ENCODE measurements around the gene PNMA1. TPM values are rescaled to one million over a fixed set of nuclear protein-coding genes. Genes with fewer than 3 reads are reported as not detected.

The PNMA1 gene
- total and polyA plus RNA-seq, 11 donors, result 7.4 to 32.3 (median 25.9) TPM

GRCh38 chr14:73715707-73716106 lies 1.5 kb upstream of the PNMA1 start:
- Histone ChIP-seq H3K4me3 (no peak overlapping the region), H3K36me3 (peaks cover 0 to 56% (median 52%) of the 10 kb centered on the region in 9 donors), H3K27ac (peak overlapping the region in 1 of 12 donors; percentile 96), H3K9me3 (no peaks in the 10 kb centered on the region), H3K27me3 (no peaks in the 10 kb centered on the region), H3K4me1 (peaks cover 0 to 55% (median 26%) of the 10 kb centered on the region in 12 donors)
- DNase-seq, result no peak
- no peak for ATAC-seq
- WGBS, 4 donors, result 87 to 95% (median 93%) methylated on average over 4 of the region's 4 CpGs
- TF ChIP-seq CTCF (IDR thresholded peaks at IDR 0.05), result no peak
- TF ChIP-seq POLR2A (IDR thresholded peaks at IDR 0.05), result no peak
- intact Hi-C loops (cut with DNase I), result loop anchor here in 1 of 10 donors (10.0 kb wide), 1 partner anchor 71 kb away; the partner anchor contains the start of gene DNAL1

GRCh38 chr14:73714656-73715081 lies 485 bp upstream of the PNMA1 start:
- Histone ChIP-seq H3K27ac (peak overlapping the region in 6 of 12 donors; percentile 82 to 96 (median 92)), H3K4me3 (peak overlapping the region; percentile 69 to 94 (median 86)), H3K4me1 (peaks cover 0 to 55% (median 26%) of the 10 kb centered on the region in 12 donors), H3K27me3 (no peaks in the 10 kb centered on the region), H3K36me3 (peaks cover 0 to 46% (median 42%) of the 10 kb centered on the region in 9 donors), H3K9me3 (no peaks in the 10 kb centered on the region)
- intact Hi-C loops (cut with DNase I), result loop anchor here in 2 of 10 donors (5.0 to 10.0 kb wide), 2 partner anchors 67 to 70 kb away; partner anchors contain the start of gene DNAL1 (in 1 of the 2)
- DNase-seq (no peak), ATAC-seq (no peak)
- WGBS, 4 donors, result 52 to 57% (median 56%) methylated on average over 7 of the region's 7 CpGs
- TF ChIP-seq CTCF (IDR thresholded peaks at IDR 0.05), result no peak
- TF ChIP-seq POLR2A (IDR thresholded peaks at IDR 0.05), result no peak

- no peak for TF ChIP-seq POLR2A (IDR thresholded peaks at IDR 0.05)
- TF ChIP-seq CTCF (IDR thresholded peaks at IDR 0.05), result no peak
- no peaks in the 10 kb centered on the region for H3K27me3 ChIP-seq
- intact Hi-C loops (cut with DNase I), result loop anchor here in 2 of 10 donors (5.0 to 10.0 kb wide), 2 partner anchors 66 to 69 kb away; partner anchors contain the start of gene DNAL1 (in 1 of the 2)
- peak overlapping the region; percentile 69 to 94 (median 86) for H3K4me3 ChIP-seq
- WGBS, 4 donors, result 4 to 10% (median 8%) methylated on average over 21 of the region's 21 CpGs
- peak in 1 of 4 donors; percentile 13 for ATAC-seq
- peaks cover 0 to 32% (median 28%) of the 10 kb centered on the region in 9 donors for H3K36me3 ChIP-seq
- peak overlapping the region; percentile 54 to 96 (median 92) for H3K27ac ChIP-seq
- peaks cover 0 to 45% (median 26%) of the 10 kb centered on the region in 12 donors for H3K4me1 ChIP-seq
- no peaks in the 10 kb centered on the region for H3K9me3 ChIP-seq
- peak in 1 of 5 donors; percentile 25 for DNase-seq
Measured at GRCh38 chr14:73713206-73713802, 880 bp downstream of the PNMA1 start.

- DNase-seq (peak in 1 of 5 donors; percentile 22), ATAC-seq (peak in 3 of 4 donors; percentile 5 to 34 (median 18))
- H3K36me3 ChIP-seq, result peaks cover 0 to 26% (median 23%) of the 10 kb centered on the region in 9 donors
- H3K4me3 ChIP-seq, result peak overlapping the region; percentile 69 to 94 (median 86)
- TF ChIP-seq CTCF (IDR thresholded peaks at IDR 0.05), result no peak
- no peak for TF ChIP-seq POLR2A (IDR thresholded peaks at IDR 0.05)
- no peaks in the 10 kb centered on the region for H3K27me3 ChIP-seq
- no peaks in the 10 kb centered on the region for H3K9me3 ChIP-seq
- WGBS, 4 donors, result 12 to 25% (median 18%) methylated on average over 20 of the region's 20 CpGs
- intact Hi-C loops (cut with DNase I), result loop anchor here in 2 of 10 donors (5.0 to 10.0 kb wide), 2 partner anchors 65 to 68 kb away; partner anchors contain the start of gene DNAL1 (in 1 of the 2)
- peak overlapping the region in 9 of 12 donors; percentile 13 to 96 (median 91) for H3K27ac ChIP-seq
- H3K4me1 ChIP-seq, result peaks cover 0 to 40% (median 26%) of the 10 kb centered on the region in 12 donors
Measured at GRCh38 chr14:73712540-73713180, 1.5 kb downstream of the PNMA1 start.

Measured in heart left ventricle (tissue), 16 donors.